ENCODE results near the gene ANKRD6.

The ANKRD6 gene

GRCh38 chr6:89468998-89469397 lies 36.0 kb downstream of the ANKRD6 start:
- peaks cover 9% of the 10 kb centered on the region; the same call in 1 of the 2 replicates for H4K20me1 ChIP-seq (ENCODE audit: low read depth, low read length)
- H3K9ac ChIP-seq (ENCODE audit: low read length), result no peak overlapping the region
- H3K4me2 ChIP-seq (ENCODE audit: low read depth, low read length, poor library complexity, severe bottlenecking), result no peak overlapping the region
- no peaks in the 10 kb centered on the region for H3K36me3 ChIP-seq (ENCODE audit: low read length)
- TF ChIP-seq CTCF (IDR thresholded peaks at IDR 0.05; ENCODE audit: insufficient read depth, low read length, poor library complexity, severe bottlenecking) (no peak), EZH2phosphoT487 (conservative IDR thresholded peaks at IDR 0.05; ENCODE audit: low read length) (no peak)
- no peaks in the 10 kb centered on the region for H3K79me2 ChIP-seq (ENCODE audit: insufficient read depth, low read length)
- H3K4me3 ChIP-seq (ENCODE audit: insufficient read depth, low read length, poor library complexity, severe bottlenecking), result no peak overlapping the region
- H3K9me3 ChIP-seq (ENCODE audit: insufficient read depth, low read length), result no peaks in the 10 kb centered on the region
- H3K27ac ChIP-seq (ENCODE audit: low read depth, low read length), result no peak overlapping the region
- H3K9me2 ChIP-seq (replicated peaks; ENCODE audit: insufficient read depth, low read length), result no peaks in the 10 kb centered on the region
- H3F3A ChIP-seq (ENCODE audit: insufficient read depth), result no peaks in the 10 kb centered on the region
- H3K27me3 ChIP-seq (ENCODE audit: low read length), result no peaks in the 10 kb centered on the region
- no peak overlapping the region for H2AFZ ChIP-seq (ENCODE audit: low read depth, low read length, severe bottlenecking)

- Histone ChIP-seq H2AFZ (ENCODE audit: low read depth, low read length, severe bottlenecking) (no peak overlapping the region), H3K79me2 (ENCODE audit: insufficient read depth, low read length) (no peaks in the 10 kb centered on the region), H3K9me3 (ENCODE audit: insufficient read depth, low read length) (no peaks in the 10 kb centered on the region), H4K20me1 (ENCODE audit: low read depth, low read length) (peaks cover 9% of the 10 kb centered on the region; the same call in 1 of the 2 replicates), H3K4me2 (ENCODE audit: low read depth, low read length, poor library complexity, severe bottlenecking) (no peak overlapping the region), H3F3A (ENCODE audit: insufficient read depth) (no peaks in the 10 kb centered on the region), H3K36me3 (ENCODE audit: low read length) (no peaks in the 10 kb centered on the region), H3K4me3 (ENCODE audit: insufficient read depth, low read length, poor library complexity, severe bottlenecking) (no peak overlapping the region), H3K27ac (ENCODE audit: low read depth, low read length) (no peak overlapping the region), H3K27me3 (ENCODE audit: low read length) (no peaks in the 10 kb centered on the region), H3K9me2 (replicated peaks; ENCODE audit: insufficient read depth, low read length) (no peaks in the 10 kb centered on the region), H3K9ac (ENCODE audit: low read length) (no peak overlapping the region)
- TF ChIP-seq CTCF (IDR thresholded peaks at IDR 0.05; ENCODE audit: insufficient read depth, low read length, poor library complexity, severe bottlenecking) (no peak), EZH2phosphoT487 (conservative IDR thresholded peaks at IDR 0.05; ENCODE audit: low read length) (no peak)
Measured at GRCh38 chr6:89471287-89471867, 38.4 kb downstream of the ANKRD6 start.

GRCh38 chr6:89475101-89475500 lies 42.1 kb downstream of the ANKRD6 start:
- no peak overlapping the region for H3K4me3 ChIP-seq (ENCODE audit: insufficient read depth, low read length, poor library complexity, severe bottlenecking)
- TF ChIP-seq EZH2phosphoT487 (conservative IDR thresholded peaks at IDR 0.05; ENCODE audit: low read length) (no peak), CTCF (IDR thresholded peaks at IDR 0.05; ENCODE audit: insufficient read depth, low read length, poor library complexity, severe bottlenecking) (no peak)
- no peaks in the 10 kb centered on the region for H3K27me3 ChIP-seq (ENCODE audit: low read length)
- no peak overlapping the region for H3K27ac ChIP-seq (ENCODE audit: low read depth, low read length)
- no peaks in the 10 kb centered on the region for H3K79me2 ChIP-seq (ENCODE audit: insufficient read depth, low read length)
- no peak overlapping the region for H3K9ac ChIP-seq (ENCODE audit: low read length)
- H3K36me3 ChIP-seq (ENCODE audit: low read length), result no peaks in the 10 kb centered on the region
- no peaks in the 10 kb centered on the region for H3K9me2 ChIP-seq (replicated peaks; ENCODE audit: insufficient read depth, low read length)
- no peak overlapping the region for H3K4me2 ChIP-seq (ENCODE audit: low read depth, low read length, poor library complexity, severe bottlenecking)
- no peaks in the 10 kb centered on the region for H3K9me3 ChIP-seq (ENCODE audit: insufficient read depth, low read length)
- no peaks in the 10 kb centered on the region for H4K20me1 ChIP-seq (ENCODE audit: low read depth, low read length)
- H2AFZ ChIP-seq (ENCODE audit: low read depth, low read length, severe bottlenecking), result no peak overlapping the region
- no peaks in the 10 kb centered on the region for H3F3A ChIP-seq (ENCODE audit: insufficient read depth)
